WTC11 (cell line): ENCODE measurements around the gene FBLN5. TPM values are rescaled to one million over a fixed set of nuclear protein-coding genes. Genes with fewer than 3 reads are reported as not detected.

Experiments
- ATAC-seq: fragments of 200-7000 bp; cut with Tn5 transposase; 2 replicates; pipeline ENCODE4 v1.10.0; 2021; ENCODE audit warnings: mild to moderate bottlenecking, moderate library complexity
- CTCF ChIA-PET: fragments of 300-600 bp; sonication (Branson Sonifier 250); formaldehyde crosslinking; loops from one replicate; lab custom pipeline; 2021; ENCODE audit warnings: antibody characterized with exemption; lab: Charles Lee
- POLR2A ChIA-PET: fragments of 350-600 bp; sonication (Branson Sonifier 250); formaldehyde crosslinking; loops from one replicate; lab custom pipeline; 2021; ENCODE audit warnings: antibody characterized with exemption; lab: Charles Lee
- DNase-seq: peaks from one replicate; pipeline ENCODE4 v3.0.0; 2021; ENCODE audit warnings: low spot score
- H3K27ac Mint-ChIP-seq: 2 replicates; pipeline ENCODE4 v1.8.0; 2021; ENCODE audit warnings: mixed read lengths
- H3K27me3 Mint-ChIP-seq: 2 replicates; pipeline ENCODE4 v1.8.0; 2021; ENCODE audit warnings: low read depth, mild to moderate bottlenecking, moderate library complexity, mixed read lengths
- H3K36me3 Mint-ChIP-seq: 2 replicates; pipeline ENCODE4 v1.8.0; 2021; ENCODE audit warnings: mixed read lengths
- H3K4me1 Mint-ChIP-seq: 2 replicates; pipeline ENCODE4 v1.8.0; 2022; ENCODE audit warnings: mixed read lengths
- H3K4me3 Mint-ChIP-seq: 2 replicates; pipeline ENCODE4 v1.8.0; 2021; ENCODE audit warnings: mild to moderate bottlenecking, moderate library complexity, mixed read lengths
- H3K9me3 Mint-ChIP-seq: 2 replicates; pipeline ENCODE4 v1.8.0; 2021; ENCODE audit warnings: mixed read lengths
- GABPB1 ChIP-seq: sonication (generic); formaldehyde crosslinking; IDR thresholded peaks from 2 replicates; pipeline ENCODE4 v1.8.1; 2023; ENCODE audit warnings: mild to moderate bottlenecking, missing genetic modification reagents
- HMGA2 ChIP-seq: fragments of 250-450 bp; sonication (Bioruptor Pico); IDR thresholded peaks from 2 replicates; pipeline ENCODE4 v1.4.0; 2021; ENCODE audit warnings: mild to moderate bottlenecking, moderate library complexity
- IRF1 ChIP-seq: sonication (generic); formaldehyde crosslinking; IDR thresholded peaks from 2 replicates; pipeline ENCODE4 v1.8.0; 2023; ENCODE audit warnings: missing genetic modification reagents
- IRF2 ChIP-seq: sonication (generic); formaldehyde crosslinking; IDR thresholded peaks from 2 replicates; pipeline ENCODE4 v1.8.0; 2022; ENCODE audit warnings: low read depth, missing genetic modification reagents, borderline replicate concordance
- JAZF1 ChIP-seq: fragments of 250-450 bp; sonication (Bioruptor Pico); IDR thresholded peaks from 2 replicates; pipeline ENCODE4 v1.9.0; 2021; ENCODE audit warnings: moderate library complexity, mild to moderate bottlenecking, inconsistent platforms
- JUN ChIP-seq: sonication (generic); formaldehyde crosslinking; IDR thresholded peaks from 2 replicates; pipeline ENCODE4 v1.8.0; 2023; ENCODE audit warnings: mild to moderate bottlenecking, missing genetic modification reagents
- MXD4 ChIP-seq: fragments of 250-450 bp; sonication (Bioruptor Pico); IDR thresholded peaks from 2 replicates; pipeline ENCODE4 v1.8.0; 2021; ENCODE audit warnings: mild to moderate bottlenecking, moderate library complexity, borderline replicate concordance
- OVOL2 ChIP-seq: fragments of 250-450 bp; sonication (Bioruptor Pico); IDR thresholded peaks from 2 replicates; pipeline ENCODE4 v1.9.0; 2021; ENCODE audit warnings: mild to moderate bottlenecking, borderline replicate concordance
- RELA ChIP-seq: sonication (generic); formaldehyde crosslinking; IDR thresholded peaks from 2 replicates; pipeline ENCODE4 v1.8.1; 2022; ENCODE audit warnings: missing genetic modification reagents, mild to moderate bottlenecking, borderline replicate concordance
- SP1 ChIP-seq: sonication (generic); formaldehyde crosslinking; conservative IDR thresholded peaks from 2 replicates; pipeline ENCODE4 v1.8.1; 2022; ENCODE audit warnings: missing genetic modification reagents
- TEAD1 ChIP-seq: sonication (generic); formaldehyde crosslinking; IDR thresholded peaks from 2 replicates; pipeline ENCODE4 v1.8.0; 2022; ENCODE audit warnings: mild to moderate bottlenecking, missing genetic modification reagents
- ZMAT4 ChIP-seq: fragments of 250-450 bp; sonication (Bioruptor Pico); IDR thresholded peaks from 2 replicates; pipeline ENCODE4 v1.9.0; 2021; ENCODE audit warnings: mild to moderate bottlenecking
- ZNF121 ChIP-seq: sonication (generic); formaldehyde crosslinking; IDR thresholded peaks from 2 replicates; pipeline ENCODE4 v1.8.0; 2023; ENCODE audit warnings: missing genetic modification reagents
- ZNF138 ChIP-seq: sonication (generic); formaldehyde crosslinking; conservative IDR thresholded peaks from 2 replicates; pipeline ENCODE4 v1.8.1; 2022; ENCODE audit warnings: mild to moderate bottlenecking, moderate library complexity, missing genetic modification reagents
- ZNF671 ChIP-seq: fragments of 250-450 bp; sonication (Bioruptor Pico); IDR thresholded peaks from 2 replicates; pipeline ENCODE4 v1.8.0; 2021; ENCODE audit warnings: mild to moderate bottlenecking
- ZSCAN18 ChIP-seq: fragments of 250-450 bp; sonication (Bioruptor Pico); IDR thresholded peaks from 2 replicates; pipeline ENCODE4 v2.1.2; 2022; ENCODE audit warnings: mild to moderate bottlenecking, moderate library complexity
- total RNA-seq: library from RNA; stranded (reverse); gene quantifications from 3 replicates; pipeline ENCODE4 v1.2.3, GENCODE V29; 2021
- TF ChIP-seq, protein P1 (sequence below): sonication (generic); formaldehyde crosslinking; IDR thresholded peaks from 2 replicates; pipeline ENCODE4 v1.8.1; 2023; ENCODE audit warnings: mild to moderate bottlenecking, missing genetic modification reagents, moderate library complexity
- TF ChIP-seq, protein P2 (sequence below): sonication (generic); formaldehyde crosslinking; IDR thresholded peaks from 2 replicates; pipeline ENCODE4 v1.8.0; 2022; ENCODE audit warnings: missing genetic modification reagents
- TF ChIP-seq, protein P3 (sequence below): fragments of 200-600 bp; IDR thresholded peaks from 2 replicates; pipeline ENCODE4 v1.8.0; 2022; ENCODE audit warnings: antibody characterized with exemption
- TF ChIP-seq, protein P4 (sequence below): sonication (generic); formaldehyde crosslinking; IDR thresholded peaks from 2 replicates; pipeline ENCODE4 v1.8.0; 2022; ENCODE audit warnings: mild to moderate bottlenecking, missing genetic modification reagents
- TF ChIP-seq, protein P5 (sequence below): sonication (generic); formaldehyde crosslinking; IDR thresholded peaks from 2 replicates; pipeline ENCODE4 v1.8.1; 2023; ENCODE audit warnings: mild to moderate bottlenecking, missing genetic modification reagents

FBLN5 gene
- total RNA-seq, 1 experiment from 2014 or later: 4.0 TPM

DNA sequence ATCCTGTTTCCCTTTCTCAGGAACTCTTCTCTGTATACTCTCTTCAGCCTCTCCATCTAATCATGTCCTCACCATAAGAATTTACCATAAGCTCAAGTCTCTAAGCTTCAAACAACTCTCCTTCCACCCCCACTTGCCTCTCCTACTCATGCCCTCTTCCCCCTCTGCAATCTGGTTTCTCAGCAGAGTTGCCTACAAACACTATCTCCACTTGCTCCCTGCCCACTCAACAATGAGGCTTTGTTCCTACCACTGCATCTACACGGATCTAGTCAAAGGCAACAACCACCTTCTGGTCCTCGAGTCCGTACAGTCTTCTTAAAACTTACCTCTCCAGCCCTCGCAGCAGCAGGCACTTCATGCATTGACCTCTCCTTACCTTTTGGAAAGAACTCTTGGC lies 17.2 kb upstream of the FBLN5 start:
- Mint-ChIP-seq H3K4me3 (no peak overlapping the region), H3K9me3 (no peaks in the 10 kb centered on the region), H3K27ac (no peak overlapping the region; the same call in 1 of the 2 replicates), H3K36me3 (peaks cover 13% of the 10 kb centered on the region), H3K27me3 (no peaks in the 10 kb centered on the region), H3K4me1 (peaks cover 6% of the 10 kb centered on the region; the same call in 1 of the 2 replicates)
- TF ChIP-seq MXD4 (no peak), ZNF671 (CRISPR knock-in tag) (no peak), JAZF1 (CRISPR knock-in tag) (no peak), TEAD1 (no peak), ZMAT4 (no peak), GABPB1 (CRISPR knock-in tag) (no peak)
- TF ChIP-seq, protein P1, sequence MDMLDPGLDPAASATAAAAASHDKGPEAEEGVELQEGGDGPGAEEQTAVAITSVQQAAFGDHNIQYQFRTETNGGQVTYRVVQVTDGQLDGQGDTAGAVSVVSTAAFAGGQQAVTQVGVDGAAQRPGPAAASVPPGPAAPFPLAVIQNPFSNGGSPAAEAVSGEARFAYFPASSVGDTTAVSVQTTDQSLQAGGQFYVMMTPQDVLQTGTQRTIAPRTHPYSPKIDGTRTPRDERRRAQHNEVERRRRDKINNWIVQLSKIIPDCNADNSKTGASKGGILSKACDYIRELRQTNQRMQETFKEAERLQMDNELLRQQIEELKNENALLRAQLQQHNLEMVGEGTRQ (CRISPR knock-in tag): no peak
- TF ChIP-seq, protein P2, sequence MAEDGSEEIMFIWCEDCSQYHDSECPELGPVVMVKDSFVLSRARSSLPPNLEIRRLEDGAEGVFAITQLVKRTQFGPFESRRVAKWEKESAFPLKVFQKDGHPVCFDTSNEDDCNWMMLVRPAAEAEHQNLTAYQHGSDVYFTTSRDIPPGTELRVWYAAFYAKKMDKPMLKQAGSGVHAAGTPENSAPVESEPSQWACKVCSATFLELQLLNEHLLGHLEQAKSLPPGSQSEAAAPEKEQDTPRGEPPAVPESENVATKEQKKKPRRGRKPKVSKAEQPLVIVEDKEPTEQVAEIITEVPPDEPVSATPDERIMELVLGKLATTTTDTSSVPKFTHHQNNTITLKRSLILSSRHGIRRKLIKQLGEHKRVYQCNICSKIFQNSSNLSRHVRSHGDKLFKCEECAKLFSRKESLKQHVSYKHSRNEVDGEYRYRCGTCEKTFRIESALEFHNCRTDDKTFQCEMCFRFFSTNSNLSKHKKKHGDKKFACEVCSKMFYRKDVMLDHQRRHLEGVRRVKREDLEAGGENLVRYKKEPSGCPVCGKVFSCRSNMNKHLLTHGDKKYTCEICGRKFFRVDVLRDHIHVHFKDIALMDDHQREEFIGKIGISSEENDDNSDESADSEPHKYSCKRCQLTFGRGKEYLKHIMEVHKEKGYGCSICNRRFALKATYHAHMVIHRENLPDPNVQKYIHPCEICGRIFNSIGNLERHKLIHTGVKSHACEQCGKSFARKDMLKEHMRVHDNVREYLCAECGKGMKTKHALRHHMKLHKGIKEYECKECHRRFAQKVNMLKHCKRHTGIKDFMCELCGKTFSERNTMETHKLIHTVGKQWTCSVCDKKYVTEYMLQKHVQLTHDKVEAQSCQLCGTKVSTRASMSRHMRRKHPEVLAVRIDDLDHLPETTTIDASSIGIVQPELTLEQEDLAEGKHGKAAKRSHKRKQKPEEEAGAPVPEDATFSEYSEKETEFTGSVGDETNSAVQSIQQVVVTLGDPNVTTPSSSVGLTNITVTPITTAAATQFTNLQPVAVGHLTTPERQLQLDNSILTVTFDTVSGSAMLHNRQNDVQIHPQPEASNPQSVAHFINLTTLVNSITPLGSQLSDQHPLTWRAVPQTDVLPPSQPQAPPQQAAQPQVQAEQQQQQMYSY (CRISPR knock-in tag): no peak
- TF ChIP-seq, protein P3, sequence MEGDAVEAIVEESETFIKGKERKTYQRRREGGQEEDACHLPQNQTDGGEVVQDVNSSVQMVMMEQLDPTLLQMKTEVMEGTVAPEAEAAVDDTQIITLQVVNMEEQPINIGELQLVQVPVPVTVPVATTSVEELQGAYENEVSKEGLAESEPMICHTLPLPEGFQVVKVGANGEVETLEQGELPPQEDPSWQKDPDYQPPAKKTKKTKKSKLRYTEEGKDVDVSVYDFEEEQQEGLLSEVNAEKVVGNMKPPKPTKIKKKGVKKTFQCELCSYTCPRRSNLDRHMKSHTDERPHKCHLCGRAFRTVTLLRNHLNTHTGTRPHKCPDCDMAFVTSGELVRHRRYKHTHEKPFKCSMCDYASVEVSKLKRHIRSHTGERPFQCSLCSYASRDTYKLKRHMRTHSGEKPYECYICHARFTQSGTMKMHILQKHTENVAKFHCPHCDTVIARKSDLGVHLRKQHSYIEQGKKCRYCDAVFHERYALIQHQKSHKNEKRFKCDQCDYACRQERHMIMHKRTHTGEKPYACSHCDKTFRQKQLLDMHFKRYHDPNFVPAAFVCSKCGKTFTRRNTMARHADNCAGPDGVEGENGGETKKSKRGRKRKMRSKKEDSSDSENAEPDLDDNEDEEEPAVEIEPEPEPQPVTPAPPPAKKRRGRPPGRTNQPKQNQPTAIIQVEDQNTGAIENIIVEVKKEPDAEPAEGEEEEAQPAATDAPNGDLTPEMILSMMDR: no peak
- CTCF ChIA-PET: interaction anchor here (1.0 to 2.7 kb wide), 2 partner anchors 32 to 82 kb away, joined by 5 to 11 read pairs; no protein-coding TSS in a partner anchor
- ATAC-seq: no peak; the same call in 1 of the 2 replicates
- DNase-seq: no peak
- POLR2A ChIA-PET: interaction anchor here (0.6 kb wide), 1 partner anchor 203 kb away, joined by 4 read pairs; no protein-coding TSS in a partner anchor

- POLR2A ChIA-PET: interaction anchor here (0.6 kb wide), 1 partner anchor 203 kb away, joined by 4 read pairs; no protein-coding TSS in a partner anchor
- H3K4me3 Mint-ChIP-seq: no peak overlapping the region
- no peak overlapping the region for H3K27ac Mint-ChIP-seq
- TF ChIP-seq ZSCAN18 (CRISPR knock-in tag) (no peak), HMGA2 (CRISPR knock-in tag) (no peak), ZNF121 (no peak), IRF1 (CRISPR knock-in tag) (no peak), SP1 (CRISPR knock-in tag) (no peak), JUN (CRISPR knock-in tag) (no peak), IRF2 (CRISPR knock-in tag) (no peak), OVOL2 (CRISPR knock-in tag) (no peak), RELA (CRISPR knock-in tag) (no peak), ZNF138 (CRISPR knock-in tag) (no peak)
- TF ChIP-seq, protein P4, sequence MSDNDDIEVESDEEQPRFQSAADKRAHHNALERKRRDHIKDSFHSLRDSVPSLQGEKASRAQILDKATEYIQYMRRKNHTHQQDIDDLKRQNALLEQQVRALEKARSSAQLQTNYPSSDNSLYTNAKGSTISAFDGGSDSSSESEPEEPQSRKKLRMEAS (CRISPR knock-in tag): no peak
- TF ChIP-seq, protein P5, sequence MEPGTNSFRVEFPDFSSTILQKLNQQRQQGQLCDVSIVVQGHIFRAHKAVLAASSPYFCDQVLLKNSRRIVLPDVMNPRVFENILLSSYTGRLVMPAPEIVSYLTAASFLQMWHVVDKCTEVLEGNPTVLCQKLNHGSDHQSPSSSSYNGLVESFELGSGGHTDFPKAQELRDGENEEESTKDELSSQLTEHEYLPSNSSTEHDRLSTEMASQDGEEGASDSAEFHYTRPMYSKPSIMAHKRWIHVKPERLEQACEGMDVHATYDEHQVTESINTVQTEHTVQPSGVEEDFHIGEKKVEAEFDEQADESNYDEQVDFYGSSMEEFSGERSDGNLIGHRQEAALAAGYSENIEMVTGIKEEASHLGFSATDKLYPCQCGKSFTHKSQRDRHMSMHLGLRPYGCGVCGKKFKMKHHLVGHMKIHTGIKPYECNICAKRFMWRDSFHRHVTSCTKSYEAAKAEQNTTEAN: no peak
- peaks cover 6% of the 10 kb centered on the region; the same call in 1 of the 2 replicates for H3K4me1 Mint-ChIP-seq
- CTCF ChIA-PET: interaction anchor here (2.7 kb wide), 1 partner anchor 33 kb away, joined by 11 read pairs; no protein-coding TSS in a partner anchor
- peaks cover 7% of the 10 kb centered on the region; the same call in 1 of the 2 replicates for H3K36me3 Mint-ChIP-seq
- no peak for ATAC-seq
- no peak for DNase-seq
- no peaks in the 10 kb centered on the region for H3K9me3 Mint-ChIP-seq
- H3K27me3 Mint-ChIP-seq: no peaks in the 10 kb centered on the region
Observed at GRCh38 chr14:91964011-91964410, 16.5 kb upstream of the FBLN5 start.
